Esophagus squamous epithelium (tissue), 5 donors: Measurements from ENCODE around the gene HVCN1. TPM values are rescaled to one million over a fixed set of nuclear protein-coding genes. Genes with fewer than 3 reads are reported as not detected.
"Not testable (repeated sequence)": the region's sequence is repeated elsewhere in the genome, so short reads cannot be mapped to it uniquely, and the experiment has no call there.

Experiments
- DNase-seq: peaks from one replicate; lab custom pipeline; 2025; lab: John Stamatoyannopoulos, UW
- H3K27ac ChIP-seq, 4 donors: fragments of 200-600 bp; sonication (generic); one replicate each; pipeline ENCODE4 v1.5.1; 2016 to 2019; ENCODE audit warnings: mild to moderate bottlenecking in 1 of 4
- H3K27me3 ChIP-seq, 4 donors: fragments of 200-600 bp; sonication (generic); 1 replicate in 3 of 4; 2 replicates in 1 of 4; pipeline versions ENCODE4 v1.5.1 to v1.6.0; 2017 to 2021; ENCODE audit warnings: antibody characterized with exemption in 1 of 4
- H3K36me3 ChIP-seq, 3 donors: fragments of 200-600 bp; sonication (generic); one replicate each; pipeline ENCODE4 v1.5.1; 2016 to 2019
- H3K4me1 ChIP-seq, 3 donors: fragments of 200-600 bp; sonication (generic); one replicate each; pipeline ENCODE4 v1.5.1; 2017 to 2019
- H3K4me3 ChIP-seq, 4 donors: fragments of 200-600 bp; sonication (generic); 1 replicate in 3 of 4; 2 replicates in 1 of 4; pipeline ENCODE4 v1.5.1; 2016 to 2019; ENCODE audit warnings: mild to moderate bottlenecking in 2 of 4, moderate library complexity in 1 of 4
- H3K9me3 ChIP-seq, 3 donors: fragments of 200-600 bp; sonication (generic); one replicate each; pipeline ENCODE4 v1.5.1; 2016 to 2019
- CTCF ChIP-seq, 6 experiments: fragments of 450-650 bp in 4 of 6; fragments of 200-600 bp in 2 of 6; sonication (generic) in 2 of 6; IDR thresholded peaks; one replicate each; pipeline ENCODE4 v1.5.1; 2016 to 2019; ENCODE audit warnings: antibody characterized with exemption in 6 of 6, mild to moderate bottlenecking in 4 of 6, moderate library complexity in 4 of 6
- POLR2A ChIP-seq, 4 donors: fragments of 450-650 bp; IDR thresholded peaks; one replicate each; pipeline ENCODE4 v1.6.1; 2017; ENCODE audit warnings: antibody characterized with exemption in 4 of 4, mild to moderate bottlenecking in 4 of 4, moderate library complexity in 3 of 4
- WGBS, 2 donors: methylation state at CpG; one replicate each; pipeline ENCODE4 v1.1.5; 2018; 5-methylcytosine and 5-hydroxymethylcytosine counted together
- intact Hi-C: fragments of 100-400 bp; cut with DNase I; formaldehyde crosslinking; loops from one replicate; pipeline ENCODE4 v1.15.0; 2022
- total RNA-seq, 4 donors: library from RNA; depleted of rRNA; stranded (reverse); fragments of >200 nt; gene quantifications; one replicate each; pipeline ENCODE4 v1.1.0, GENCODE V29; 2016
- donor health status: DM: yes; HTN: yes; CAD: no.

Gene HVCN1
- total RNA-seq: 1 to 10 TPM; 1.0 to 5.7 (median 1.7) TPM

- DNase-seq: no peak
- peak in 1 of 4 donors; percentile 23 for TF ChIP-seq POLR2A (IDR thresholded peaks at IDR 0.05)
- no peak for TF ChIP-seq CTCF (IDR thresholded peaks at IDR 0.05)
- Histone ChIP-seq H3K27me3 (peaks cover 0 to 22% (median 0%) of the 10 kb centered on the region in 4 donors), H3K27ac (peak within 1 kb of the TSS; percentile 42 to 88 (median 84)), H3K4me1 (peaks cover 8 to 34% (median 16%) of the 10 kb centered on the region in 3 donors), H3K36me3 (no peaks in the 10 kb centered on the region), H3K4me3 (peak within 1 kb of the TSS; percentile 39 to 85 (median 68)), H3K9me3 (no peaks in the 10 kb centered on the region)
- intact Hi-C loops: no loop called here
- WGBS, 2 donors: 20% methylated on average over 1 of the region's 64 CpGs; no CpG with 5 or more reads in 1 of the 2 donors
Measured at GRCh38 chr12:110688446-110689280, at the start of gene HVCN1. HVCN1 (minus strand) TSS chr12:110689115; CDS start chr12:110683245, 5,870 bp downstream.

GRCh38 chr12:110737532-110737931 lies 48.6 kb upstream of the HVCN1 start:
- Histone ChIP-seq H3K4me3 (no peak overlapping the region), H3K27me3 (no peaks in the 10 kb centered on the region), H3K36me3 (peaks cover 0 to 25% (median 0%) of the 10 kb centered on the region in 3 donors), H3K9me3 (no peaks in the 10 kb centered on the region), H3K4me1 (peaks cover 7 to 89% (median 56%) of the 10 kb centered on the region in 3 donors), H3K27ac (peak overlapping the region in 1 of 4 donors; percentile 93)
- no peak for DNase-seq
- intact Hi-C loops: no loop called here
- WGBS, 2 donors: 53 to 74% methylated on average over 3 of the region's 3 CpGs
- TF ChIP-seq POLR2A (IDR thresholded peaks at IDR 0.05): no peak
- TF ChIP-seq CTCF (IDR thresholded peaks at IDR 0.05): no peak

GRCh38 chr12:110737016-110737415 lies 48.1 kb upstream of the HVCN1 start:
- WGBS, 2 donors: 41 to 44% methylated on average over 4 to 5 of the region's 5 CpGs

GRCh38 chr12:110733900-110734299 lies 45.0 kb upstream of the HVCN1 start:
- no peak overlapping the region for H3K4me3 ChIP-seq
- peak overlapping the region in 1 of 4 donors; percentile 21 for H3K27ac ChIP-seq
- no peaks in the 10 kb centered on the region for H3K9me3 ChIP-seq
- 33 to 43% methylated on average over 1 of the region's 1 CpG for WGBS, 2 donors
- DNase-seq: no peak
- no peaks in the 10 kb centered on the region for H3K27me3 ChIP-seq
- no peak for TF ChIP-seq POLR2A (IDR thresholded peaks at IDR 0.05)
- no peak for TF ChIP-seq CTCF (IDR thresholded peaks at IDR 0.05)
- H3K36me3 ChIP-seq: peaks cover 0 to 59% (median 12%) of the 10 kb centered on the region in 3 donors
- peaks cover 7 to 71% (median 35%) of the 10 kb centered on the region in 3 donors for H3K4me1 ChIP-seq
- intact Hi-C loops: no loop called here

More at GRCh38 chr12:110737016-110737415, 48.1 kb upstream of the HVCN1 start:
- H3K27me3 ChIP-seq, DNase-seq, H3K4me3 ChIP-seq, H3K9me3 ChIP-seq, intact Hi-C loops: not testable (repeated sequence)
- Histone ChIP-seq H3K36me3 (peaks cover 0 to 28% (median 0%) of the 10 kb centered on the region in 3 donors), H3K4me1 (peaks cover 7 to 95% (median 56%) of the 10 kb centered on the region in 3 donors), H3K27ac (peak overlapping the region in 1 of 4 donors; percentile 93)

GRCh38 chr12:110733089-110733715 lies 44.3 kb upstream of the HVCN1 start:
- no peak overlapping the region for H3K4me3 ChIP-seq
- intact Hi-C loops: no loop called here
- DNase-seq: no peak
- peaks cover 0 to 66% (median 13%) of the 10 kb centered on the region in 3 donors for H3K36me3 ChIP-seq
- H3K9me3 ChIP-seq: no peaks in the 10 kb centered on the region
- no peak for TF ChIP-seq POLR2A (IDR thresholded peaks at IDR 0.05)
- TF ChIP-seq CTCF (IDR thresholded peaks at IDR 0.05): no peak
- peaks cover 7 to 64% (median 28%) of the 10 kb centered on the region in 3 donors for H3K4me1 ChIP-seq
- H3K27me3 ChIP-seq: no peaks in the 10 kb centered on the region
- 35 to 37% methylated on average over 5 of the region's 5 CpGs for WGBS, 2 donors
- H3K27ac ChIP-seq: peak overlapping the region in 2 of 4 donors; percentile 21 to 46
